Stimulated activated CD4-positive, alpha-beta T cell treated with anti-CD3 and anti-CD28 coated beads, Interleukin-15, amount 100 ng/mL, for 24 hours (primary cell): ENCODE measurements around the gene MAP3K14.
A peak's percentile ranks its signal among the peaks of the same experiment; 100 is the strongest.

Source experiments
- DNase-seq: peaks from one replicate; pipeline ENCODE4 v3.0.0-alpha.2; 2020

MAP3K14 gene

DNA sequence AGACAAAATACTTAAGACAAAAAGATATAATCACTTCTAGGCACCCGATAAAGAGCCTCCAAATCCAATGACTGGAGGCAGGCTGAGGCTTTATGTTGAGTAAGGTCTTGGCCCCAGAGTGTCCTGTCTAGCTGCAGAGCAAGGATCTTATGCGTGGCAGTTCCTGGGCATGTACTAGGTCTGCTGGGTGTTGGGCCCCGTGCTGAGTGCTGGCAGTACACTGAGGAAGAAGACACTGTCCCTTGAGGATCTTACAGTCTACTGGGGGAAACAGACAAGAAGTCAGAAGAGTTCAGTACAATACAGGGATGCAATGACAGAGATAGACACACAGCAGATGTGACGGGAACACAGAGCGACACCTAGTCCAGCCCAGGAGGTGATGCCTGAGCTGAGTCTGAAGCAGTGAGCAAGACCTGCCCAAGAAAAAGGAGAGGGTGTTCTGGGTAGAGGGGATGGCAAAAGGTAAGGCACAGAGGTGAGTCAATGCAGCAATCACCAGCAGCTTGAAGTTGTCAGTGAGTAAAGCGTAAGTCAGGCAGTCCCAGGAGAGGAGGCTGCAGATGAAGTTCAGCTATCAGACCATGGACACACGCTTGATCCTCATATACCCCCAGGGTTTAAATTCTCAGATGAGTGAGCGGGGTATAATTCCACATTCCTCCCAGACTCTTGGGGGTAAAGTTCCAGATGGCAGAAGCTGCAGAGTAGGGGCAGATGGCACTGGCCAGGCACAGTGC, 18.1 kb downstream of the MAP3K14 start:
- no peak for DNase-seq

GRCh38 chr17:45296833-45297124, 20.0 kb downstream of the MAP3K14 start:
- DNase-seq, result no peak

GRCh38 chr17:45296003-45296832, 20.6 kb downstream of the MAP3K14 start:
- DNase-seq, result peak; percentile 33

GRCh38 chr17:45294506-45294905, 22.3 kb downstream of the MAP3K14 start:
- no peak for DNase-seq

DNA sequence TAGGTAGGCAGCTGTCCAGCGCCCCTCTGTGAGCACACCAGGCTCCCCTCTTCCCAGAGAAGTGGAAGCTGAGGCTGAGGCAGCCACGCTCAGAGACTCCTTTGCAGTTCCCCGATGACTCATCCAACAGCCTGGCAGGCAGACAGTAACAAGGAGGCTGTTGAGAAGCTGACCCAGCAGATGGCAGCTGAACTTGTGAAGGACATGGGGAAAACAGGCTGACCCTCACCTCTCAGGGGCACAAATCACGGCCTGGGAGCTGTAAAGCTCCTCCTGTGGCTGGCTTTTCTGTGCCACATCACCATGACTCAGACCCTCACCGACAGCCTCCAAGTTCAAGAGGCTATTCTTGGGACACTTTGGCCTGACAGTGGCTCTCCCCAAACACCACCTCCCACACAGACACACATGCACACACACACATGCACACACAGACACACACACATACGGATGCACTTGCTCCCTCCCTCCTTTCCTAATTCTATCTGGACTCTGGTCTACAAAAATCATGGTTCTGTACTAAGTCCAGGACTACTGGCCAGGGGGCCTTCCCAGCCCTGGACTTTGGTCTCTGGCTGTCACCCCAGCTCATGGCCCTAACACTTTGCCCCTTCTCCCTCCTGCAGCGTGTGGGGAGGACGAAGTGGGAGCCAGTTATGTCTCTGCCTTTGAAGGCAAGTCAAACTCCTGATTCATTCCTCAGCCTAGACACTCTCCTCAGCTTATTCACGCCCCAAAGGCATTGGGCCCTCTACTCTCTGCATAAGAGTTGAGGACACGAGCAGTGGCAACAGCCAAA, 23.2 kb downstream of the MAP3K14 start:
- DNase-seq, result peak; percentile 57

DNA sequence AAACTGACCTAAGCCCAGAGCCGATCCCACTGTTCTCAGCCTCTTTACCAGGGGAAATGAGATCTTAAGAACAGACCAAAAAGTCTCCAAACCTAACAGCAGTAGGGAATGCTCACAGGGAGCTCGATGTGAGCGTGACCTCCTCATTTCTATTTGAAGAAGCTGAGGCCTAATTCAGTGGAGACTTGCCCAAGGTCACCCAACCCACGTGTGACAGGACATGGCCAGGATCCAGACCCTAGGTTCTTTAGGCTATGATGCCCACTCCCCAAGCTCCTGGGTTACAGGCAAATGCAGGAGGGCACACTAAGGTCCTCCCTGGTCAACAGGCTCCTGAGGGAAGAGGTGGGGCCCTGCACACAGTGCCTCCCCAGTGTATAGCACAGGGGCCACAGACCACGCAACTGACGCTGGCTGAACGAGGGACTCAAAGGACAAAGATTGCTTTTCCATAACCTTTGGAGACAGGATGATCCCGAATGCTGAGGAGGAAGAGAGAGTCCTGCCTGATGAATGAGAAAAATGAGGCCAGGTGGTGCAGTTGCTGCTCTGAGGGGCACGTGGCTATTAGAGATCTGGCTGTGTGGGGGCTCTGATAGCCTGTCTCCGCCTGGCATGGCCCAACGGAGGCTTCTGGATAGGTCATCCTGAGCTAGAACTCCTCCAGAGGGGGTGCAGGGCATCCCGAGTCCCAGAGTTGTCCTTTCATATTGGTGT, 24.0 kb downstream of the MAP3K14 start:
- no peak for DNase-seq

DNA sequence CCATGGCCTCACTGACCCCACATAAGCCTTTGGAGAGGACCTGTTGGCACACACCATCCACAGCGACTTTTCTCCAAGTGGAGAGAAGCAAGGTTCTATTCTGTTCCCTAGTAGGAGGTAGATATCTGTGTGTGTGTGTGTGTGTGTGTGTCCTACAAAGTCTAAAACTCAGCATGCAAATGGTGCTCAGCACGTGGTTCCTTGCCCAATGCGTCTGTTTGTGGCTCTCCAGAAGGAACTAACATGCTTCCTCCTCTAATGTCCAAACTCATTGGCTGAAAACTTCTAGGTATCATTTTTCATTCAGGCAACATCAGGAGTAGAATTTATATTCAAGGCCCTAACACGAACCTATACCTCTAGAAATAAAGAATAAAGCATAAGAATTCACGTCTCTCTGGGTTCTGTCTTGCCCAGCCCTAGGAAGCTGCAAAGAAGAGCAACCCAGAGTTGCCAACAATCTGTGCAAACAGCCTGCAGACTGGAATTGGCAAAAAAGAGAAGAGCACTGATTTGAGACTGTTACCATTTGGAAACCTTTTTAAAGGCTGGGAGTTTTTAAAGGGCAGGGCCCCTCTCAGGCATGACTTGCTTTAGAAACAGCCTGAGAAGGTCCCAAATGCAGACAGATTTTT, 25.5 kb downstream of the MAP3K14 start:
- DNase-seq, result no peak

GRCh38 chr17:45290269-45290765, 26.5 kb downstream of the MAP3K14 start:
- DNase-seq, result no peak

GRCh38 chr17:45289301-45290268, 27.2 kb downstream of the MAP3K14 start:
- no peak for DNase-seq

DNA sequence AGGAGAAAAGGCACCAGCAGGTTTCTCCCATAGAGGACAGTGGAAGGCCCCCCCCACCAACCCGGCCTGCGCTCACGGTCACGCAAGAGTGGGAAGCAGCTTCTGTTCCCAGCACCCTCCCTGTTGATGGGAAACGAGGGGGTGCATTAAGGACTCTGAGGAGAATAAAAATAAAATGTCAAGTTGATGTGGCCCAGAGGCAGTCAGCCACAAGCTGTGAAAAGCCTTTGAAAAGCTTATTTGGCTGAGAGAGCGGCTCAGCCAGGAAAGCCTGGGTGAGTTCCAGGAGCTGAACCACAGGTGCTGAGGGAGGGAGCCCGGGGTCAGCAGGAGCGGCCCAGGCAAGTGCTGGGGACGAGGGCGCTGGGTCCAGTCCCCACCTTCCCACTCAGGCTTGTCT, 28.0 kb downstream of the MAP3K14 start:
- no peak for DNase-seq

- no peak for DNase-seq
Measured at GRCh38 chr17:45287526-45288500, 29.0 kb downstream of the MAP3K14 start.

- no peak for DNase-seq
Measured at GRCh38 chr17:45286286-45286685, 30.5 kb downstream of the MAP3K14 start.

- DNase-seq, result peak; percentile 61
Measured at GRCh38 chr17:45284176-45285140, 32.4 kb downstream of the MAP3K14 start.

GRCh38 chr17:45283711-45284110, 33.1 kb downstream of the MAP3K14 start:
- no peak for DNase-seq

DNA sequence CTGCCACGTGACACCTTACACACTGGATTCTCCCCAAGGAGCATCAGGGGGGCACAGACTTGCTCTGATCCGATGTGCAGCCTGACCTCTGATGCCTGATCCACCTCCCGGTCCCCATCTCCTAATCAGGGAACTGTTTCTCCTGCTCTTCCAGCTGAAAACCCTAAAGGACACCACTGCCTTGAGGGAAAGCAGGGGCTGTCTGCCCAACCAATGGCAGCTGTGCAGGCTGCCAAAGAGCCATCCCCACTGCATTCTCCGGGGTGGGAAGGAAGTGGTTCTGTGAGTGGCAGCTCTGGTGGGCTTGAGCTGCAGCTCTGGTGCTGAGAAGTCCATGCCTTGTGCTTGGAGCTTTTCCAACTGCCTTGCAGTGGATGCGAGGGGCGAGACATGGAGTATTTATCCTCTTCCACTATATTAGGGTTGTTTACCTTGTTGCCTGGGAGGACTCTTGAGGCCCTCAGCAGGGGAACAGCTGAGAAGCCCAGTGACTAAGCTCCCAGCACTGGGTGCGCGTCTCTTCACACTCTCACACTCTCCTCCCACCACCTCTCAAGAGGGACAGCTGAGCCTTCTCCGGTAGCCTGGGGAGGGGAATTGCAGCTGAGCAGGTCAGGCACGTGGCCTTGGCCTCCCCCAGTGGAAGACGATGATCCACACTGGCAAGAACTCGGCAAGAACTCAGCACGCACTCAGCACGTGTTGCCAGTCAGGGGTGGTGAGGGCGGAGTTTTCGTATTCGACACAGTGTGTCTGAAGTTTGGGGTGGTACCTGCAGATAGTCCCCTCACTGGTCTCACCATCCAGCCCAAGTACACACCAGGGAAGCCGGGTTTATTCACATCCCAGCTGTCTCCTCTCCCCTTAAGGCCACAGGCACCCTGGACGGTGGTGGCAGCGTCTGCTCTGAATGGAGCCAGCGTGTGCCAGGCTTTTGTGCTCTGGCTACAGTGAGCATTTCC, 33.9 kb downstream of the MAP3K14 start:
- no peak for DNase-seq

DNA sequence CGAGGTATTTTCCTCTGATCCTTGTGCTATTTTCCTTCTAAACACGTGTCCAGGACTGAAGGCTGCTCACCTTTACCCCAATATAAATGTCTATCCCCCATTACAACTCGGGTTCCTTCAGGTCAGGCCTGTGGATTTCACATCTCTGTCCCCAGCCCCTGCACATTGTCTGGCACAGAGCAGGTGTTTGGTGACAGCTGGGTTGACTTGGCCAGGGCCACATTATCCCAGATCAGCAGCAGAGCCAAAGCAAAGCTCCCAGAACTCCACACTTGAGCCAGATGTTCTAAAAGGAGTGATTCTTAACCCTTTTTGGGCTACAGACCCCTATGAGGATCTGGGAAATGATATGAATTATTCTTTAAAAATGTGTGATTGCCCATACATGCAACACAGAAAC, 36.9 kb downstream of the MAP3K14 start:
- DNase-seq, result no peak

DNA sequence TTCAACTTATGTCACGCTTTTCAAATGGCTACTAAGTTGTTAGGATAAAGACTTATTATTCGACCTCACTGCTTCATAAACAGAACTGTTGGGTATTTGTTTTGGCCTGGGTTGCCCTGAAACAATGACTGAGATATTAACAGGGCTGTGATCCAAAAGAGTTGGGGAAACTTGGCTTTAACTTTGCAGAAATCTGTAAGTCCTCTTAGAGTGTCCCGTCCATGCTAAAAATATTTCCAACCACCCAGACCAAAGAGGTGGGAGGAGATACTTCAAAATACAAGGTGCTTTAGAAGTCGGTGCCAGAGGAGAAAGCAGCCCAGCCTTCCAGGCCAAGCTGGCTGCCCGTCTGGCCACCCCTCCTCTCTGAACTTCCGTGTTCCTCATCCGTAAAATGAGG, 38.8 kb downstream of the MAP3K14 start:
- DNase-seq, result no peak
